Activated B cell treated with CpG ODN at 0.5 μM for 24 hours (primary cell): ENCODE results near the gene TPRA1. TPM values are rescaled to one million over a fixed set of nuclear protein-coding genes. Genes with fewer than 3 reads are reported as not detected.

Experiments
- ATAC-seq: fragments of 200-7000 bp; cut with Tn5 transposase; one replicate; pipeline ENCODE4 v1.10.0; 2021; ENCODE audit warnings: low read depth, mild to moderate bottlenecking, moderate library complexity
- CTCF ChIA-PET: fragments of 350-600 bp; sonication (Branson Sonifier 250); formaldehyde crosslinking; loops from one replicate; lab custom pipeline; 2021; ENCODE audit warnings: antibody characterized with exemption; lab: Charles Lee
- POLR2A ChIA-PET: fragments of 350-600 bp; sonication (Branson Sonifier 250); formaldehyde crosslinking; loops from one replicate; lab custom pipeline; 2021; ENCODE audit warnings: antibody characterized with exemption; lab: Charles Lee
- DNase-seq: peaks from one replicate; pipeline ENCODE4 v3.0.0; 2022
- H3K27ac Mint-ChIP-seq: one replicate; pipeline ENCODE4 v1.8.0; 2020; ENCODE audit warnings: mixed read lengths
- H3K27me3 Mint-ChIP-seq: one replicate; pipeline ENCODE4 v1.8.0; 2021; ENCODE audit warnings: mixed read lengths
- H3K36me3 Mint-ChIP-seq: one replicate; pipeline ENCODE4 v1.8.0; 2021; ENCODE audit warnings: low read depth, mixed read lengths
- H3K4me1 Mint-ChIP-seq: one replicate; pipeline ENCODE4 v1.8.0; 2021; ENCODE audit warnings: mixed read lengths
- H3K4me3 Mint-ChIP-seq: one replicate; pipeline ENCODE4 v1.8.0; 2020; ENCODE audit warnings: mild to moderate bottlenecking, mixed read lengths
- H3K9me3 Mint-ChIP-seq: one replicate; pipeline ENCODE4 v1.8.0; 2020; ENCODE audit warnings: mixed read lengths
- CTCF ChIP-seq: fragments of 200-600 bp; IDR thresholded peaks from one replicate; pipeline ENCODE4 v1.8.0; 2022; ENCODE audit warnings: antibody characterized with exemption, mild to moderate bottlenecking
- intact Hi-C: fragments of 100-400 bp; cut with micrococcal nuclease; formaldehyde crosslinking; loops from one replicate; pipeline ENCODE4 v1.15.1; 2024
- total RNA-seq: library from RNA; stranded (reverse); gene quantifications from 2 replicates; pipeline ENCODE4 v1.2.3, GENCODE V29; 2022

Gene TPRA1
- total RNA-seq, 1 donor from 2014 or later = 17.5 TPM

- DNase-seq (no peak), ATAC-seq (no peak)
- Mint-ChIP-seq H3K27me3 (no peaks in the 10 kb centered on the region), H3K4me1 (peaks cover 4% of the 10 kb centered on the region), H3K36me3 (peaks cover 50% of the 10 kb centered on the region), H3K27ac (no peak overlapping the region), H3K4me3 (no peak overlapping the region), H3K9me3 (no peaks in the 10 kb centered on the region)
- TF ChIP-seq CTCF = no peak
- POLR2A ChIA-PET = no interaction called here
- CTCF ChIA-PET = no interaction called here
- intact Hi-C loops = no loop called here
Observed at GRCh38 chr3:127622031-127622430, 31.5 kb upstream of the TPRA1 start.

GRCh38 chr3:127620637-127621375, 30.3 kb upstream of the TPRA1 start:
- ChIA-PET POLR2A (no interaction called here), CTCF (no interaction called here)
- no peaks in the 10 kb centered on the region for H3K4me1 Mint-ChIP-seq
- no peaks in the 10 kb centered on the region for H3K9me3 Mint-ChIP-seq
- no peaks in the 10 kb centered on the region for H3K27me3 Mint-ChIP-seq
- intact Hi-C loops = no loop called here
- H3K27ac Mint-ChIP-seq = no peak overlapping the region
- ATAC-seq (no peak), DNase-seq (no peak)
- H3K36me3 Mint-ChIP-seq = peaks cover 61% of the 10 kb centered on the region
- TF ChIP-seq CTCF = no peak
- H3K4me3 Mint-ChIP-seq = no peak overlapping the region

- ChIA-PET CTCF (no interaction called here), POLR2A (interaction anchor here (0.6 kb wide), 1 partner anchor 19 kb away, joined by 3 read pairs; no protein-coding TSS in a partner anchor)
- Mint-ChIP-seq H3K27me3 (no peaks in the 10 kb centered on the region), H3K4me3 (no peak overlapping the region), H3K27ac (no peak overlapping the region), H3K36me3 (peaks cover 72% of the 10 kb centered on the region), H3K9me3 (no peaks in the 10 kb centered on the region), H3K4me1 (no peaks in the 10 kb centered on the region)
- intact Hi-C loops = no loop called here
- DNase-seq = no peak
- no peak for ATAC-seq
- no peak for TF ChIP-seq CTCF
Observed at GRCh38 chr3:127618891-127619290, 28.4 kb upstream of the TPRA1 start.

- no peaks in the 10 kb centered on the region for H3K27me3 Mint-ChIP-seq
- no peak overlapping the region for H3K4me3 Mint-ChIP-seq
- intact Hi-C loops = no loop called here
- TF ChIP-seq CTCF = no peak
- no peak for DNase-seq
- ATAC-seq = no peak
- POLR2A ChIA-PET = no interaction called here
- no peaks in the 10 kb centered on the region for H3K4me1 Mint-ChIP-seq
- CTCF ChIA-PET = no interaction called here
- H3K36me3 Mint-ChIP-seq = peaks cover 85% of the 10 kb centered on the region
- no peak overlapping the region for H3K27ac Mint-ChIP-seq
- H3K9me3 Mint-ChIP-seq = no peaks in the 10 kb centered on the region
Observed at GRCh38 chr3:127616836-127617605, 26.5 kb upstream of the TPRA1 start.

GRCh38 chr3:127615631-127616305, 25.2 kb upstream of the TPRA1 start:
- H3K36me3 Mint-ChIP-seq = peaks cover 82% of the 10 kb centered on the region
- CTCF ChIA-PET = no interaction called here
- no peaks in the 10 kb centered on the region for H3K9me3 Mint-ChIP-seq
- no peaks in the 10 kb centered on the region for H3K27me3 Mint-ChIP-seq
- no peak overlapping the region for H3K27ac Mint-ChIP-seq
- H3K4me3 Mint-ChIP-seq = no peak overlapping the region
- intact Hi-C loops = no loop called here
- DNase-seq (no peak), ATAC-seq (no peak)
- peaks cover under 1% of the 10 kb centered on the region for H3K4me1 Mint-ChIP-seq
- no peak for TF ChIP-seq CTCF
- POLR2A ChIA-PET = no interaction called here
